Activated naive CD8-positive, alpha-beta T cell treated with anti-CD3 and anti-CD28 coated beads, Interleukin-2, amount 50 U/mL, for 16 hours (primary cell): ENCODE measurements around the gene KLC3.
"Not testable (repeated sequence)": the region's sequence is repeated elsewhere in the genome, so short reads cannot be mapped to it uniquely, and the experiment has no call there.

Experiments
- DNase-seq: peaks from one replicate; pipeline ENCODE4 v3.0.0-alpha.2; 2020; ENCODE audit warnings: low read depth, low spot score

The KLC3 gene

DNA sequence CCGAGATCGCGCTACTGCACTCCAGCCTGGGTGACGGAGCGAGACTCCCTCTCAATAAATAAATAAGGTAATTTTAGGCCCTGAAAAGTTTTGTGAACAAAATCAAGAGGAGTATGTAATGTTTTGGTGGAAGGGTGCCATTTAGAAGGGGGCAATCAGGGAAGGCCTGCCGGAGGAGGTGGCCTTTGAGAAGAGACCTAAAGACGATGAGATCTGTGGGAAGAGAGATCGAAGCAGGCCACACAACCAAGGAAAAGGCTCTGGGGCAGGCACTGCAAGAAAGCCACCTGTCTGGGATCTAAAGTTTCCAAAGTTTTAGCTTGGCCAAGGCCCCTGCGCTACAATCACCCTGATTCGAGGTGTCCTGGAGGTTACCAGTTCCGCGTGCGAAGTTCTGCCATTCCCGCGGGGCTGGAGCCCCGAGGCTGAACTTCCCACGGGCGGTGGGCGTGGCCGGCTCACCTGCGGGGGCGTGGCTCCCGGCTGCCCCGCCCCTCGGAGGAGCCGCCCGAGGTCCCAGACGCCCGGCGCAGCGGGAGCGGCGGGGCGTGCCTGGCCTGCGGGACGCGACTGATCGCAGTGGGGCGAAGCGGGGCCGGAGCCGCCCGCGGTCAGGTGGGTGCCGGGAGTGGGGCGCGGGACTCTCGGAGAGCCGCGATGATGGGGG, at the start of gene KLC3:
Gene KLC3 (plus strand): TSS at position 519 of the 667 bp plus-strand sequence. CDS start 4,792 bp downstream, outside the sequence.
- DNase-seq, result no peak

DNA sequence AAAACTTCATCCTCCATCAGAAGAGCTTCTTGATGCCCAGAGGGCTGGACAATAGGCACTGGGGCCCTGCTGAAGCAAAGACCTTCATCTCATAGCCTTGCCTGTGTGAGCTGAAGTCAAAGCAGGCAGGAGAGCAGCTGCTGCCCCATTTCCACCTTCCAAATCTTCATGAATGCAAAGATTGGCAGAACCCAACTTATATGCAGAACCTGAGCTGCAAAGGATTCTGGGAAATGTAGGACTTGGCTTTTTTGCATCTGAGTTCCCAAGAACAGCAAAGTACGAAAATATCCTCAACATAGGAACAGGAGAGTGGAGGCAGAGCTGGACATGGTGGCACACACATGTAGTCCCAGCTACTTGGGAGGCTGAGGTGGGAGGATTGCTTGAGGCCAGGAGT, 48.7 kb upstream of the KLC3 start:
- no peak for DNase-seq

GRCh38 chr19:45293682-45294081, 46.9 kb upstream of the KLC3 start:
- no peak for DNase-seq

- DNase-seq, result no peak
Measured at GRCh38 chr19:45294291-45295029, 46.1 kb upstream of the KLC3 start.

GRCh38 chr19:45295873-45296272, 44.7 kb upstream of the KLC3 start:
- no peak for DNase-seq

- DNase-seq, result no peak
Measured at GRCh38 chr19:45296355-45296754, 44.2 kb upstream of the KLC3 start.

DNA sequence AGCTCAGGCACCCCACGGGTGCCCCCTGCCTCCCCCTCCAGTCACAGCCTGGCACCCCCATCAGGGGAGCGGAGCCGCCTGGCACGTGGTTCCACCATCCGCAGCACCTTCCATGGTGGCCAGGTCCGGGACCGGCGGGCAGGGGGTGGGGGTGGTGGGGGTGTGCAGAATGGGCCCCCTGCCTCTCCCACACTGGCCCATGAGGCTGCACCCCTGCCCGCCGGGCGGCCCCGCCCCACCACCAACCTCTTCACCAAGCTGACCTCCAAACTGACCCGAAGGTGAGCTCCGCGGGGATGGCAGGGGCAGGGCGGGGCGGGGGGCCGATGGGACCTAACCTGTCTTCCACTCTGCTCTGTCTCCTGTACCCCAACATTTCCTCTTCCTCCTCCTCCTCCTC, 42.9 kb upstream of the KLC3 start:
- no peak for DNase-seq

DNA sequence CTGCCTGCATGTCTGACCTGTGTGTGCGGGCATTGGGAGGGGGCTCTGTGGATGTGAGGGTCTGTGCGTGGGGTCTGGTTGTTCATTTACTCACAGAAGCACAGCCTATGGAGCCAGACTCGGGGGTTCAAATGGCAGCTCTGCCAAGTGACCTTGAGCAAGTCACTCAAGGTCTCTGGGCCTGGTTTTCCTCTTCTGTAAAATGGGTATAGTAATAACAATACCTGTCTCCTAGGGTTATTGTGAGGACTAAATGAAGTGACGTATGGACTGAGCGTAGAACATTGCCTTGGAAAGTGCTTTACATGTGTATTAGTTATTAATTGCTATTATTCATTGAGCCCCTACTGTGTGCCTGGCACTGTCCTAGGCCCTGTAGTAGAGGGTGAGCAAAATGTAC, 42.3 kb upstream of the KLC3 start:
- no peak for DNase-seq

DNA sequence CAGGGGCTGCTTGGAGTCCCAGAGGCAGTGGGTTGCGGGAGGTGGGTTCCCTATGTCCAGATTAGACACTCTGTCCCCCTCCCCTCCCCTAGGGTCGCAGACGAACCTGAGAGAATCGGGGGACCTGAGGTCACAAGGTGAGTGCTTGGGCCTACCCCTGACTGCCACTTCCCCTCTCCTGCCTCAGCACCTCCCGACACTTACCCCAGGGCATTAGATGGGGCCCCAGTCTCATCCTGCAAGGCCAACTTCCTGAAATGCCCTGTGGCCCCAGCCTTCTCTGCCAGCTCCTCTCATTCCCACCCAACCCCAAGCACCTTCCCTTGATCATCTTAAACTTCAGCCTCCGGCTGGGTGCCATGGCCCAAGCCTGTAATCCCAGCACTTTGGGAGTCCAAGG, 40.8 kb upstream of the KLC3 start:
- no peak for DNase-seq

- DNase-seq, result no peak
Measured at GRCh38 chr19:45302416-45302815, 38.1 kb upstream of the KLC3 start.

DNA sequence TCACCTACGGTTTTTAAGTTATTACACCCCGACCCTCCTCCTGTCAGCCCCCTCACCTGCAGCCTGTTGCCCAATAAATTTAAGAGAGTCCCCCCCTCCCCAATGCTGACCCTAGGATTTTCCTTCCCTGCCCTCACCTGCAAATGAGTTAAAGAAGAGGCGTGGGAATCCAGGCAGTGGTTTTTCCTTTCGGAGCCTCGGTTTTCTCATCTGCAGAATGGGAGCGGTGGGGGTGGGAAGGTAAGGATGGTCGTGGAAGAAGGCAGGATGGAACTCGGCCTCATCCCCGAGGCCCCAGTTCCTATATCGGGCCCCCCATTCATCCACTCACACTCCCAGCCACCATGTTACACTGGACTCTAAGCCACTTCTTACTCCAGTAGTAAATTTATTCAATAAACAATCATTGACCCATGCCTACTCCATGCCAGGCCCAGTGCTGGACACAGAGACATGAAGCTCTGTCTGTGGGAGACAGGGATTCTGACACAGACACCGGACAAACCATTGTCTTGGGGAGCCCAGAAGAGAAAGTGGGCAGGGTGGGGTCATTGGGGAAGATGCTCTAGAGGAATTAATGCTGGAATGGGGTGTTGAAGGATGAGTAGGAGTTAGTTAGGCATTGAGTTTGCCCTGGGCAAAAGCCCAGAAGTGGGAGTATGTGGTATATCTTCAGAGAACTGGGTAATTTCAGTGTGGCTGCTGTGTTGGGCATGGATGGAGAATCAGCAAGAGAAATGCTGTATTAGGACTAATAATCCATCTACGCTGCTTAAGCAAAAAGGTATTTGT, 37.1 kb upstream of the KLC3 start:
- DNase-seq, result no peak

DNA sequence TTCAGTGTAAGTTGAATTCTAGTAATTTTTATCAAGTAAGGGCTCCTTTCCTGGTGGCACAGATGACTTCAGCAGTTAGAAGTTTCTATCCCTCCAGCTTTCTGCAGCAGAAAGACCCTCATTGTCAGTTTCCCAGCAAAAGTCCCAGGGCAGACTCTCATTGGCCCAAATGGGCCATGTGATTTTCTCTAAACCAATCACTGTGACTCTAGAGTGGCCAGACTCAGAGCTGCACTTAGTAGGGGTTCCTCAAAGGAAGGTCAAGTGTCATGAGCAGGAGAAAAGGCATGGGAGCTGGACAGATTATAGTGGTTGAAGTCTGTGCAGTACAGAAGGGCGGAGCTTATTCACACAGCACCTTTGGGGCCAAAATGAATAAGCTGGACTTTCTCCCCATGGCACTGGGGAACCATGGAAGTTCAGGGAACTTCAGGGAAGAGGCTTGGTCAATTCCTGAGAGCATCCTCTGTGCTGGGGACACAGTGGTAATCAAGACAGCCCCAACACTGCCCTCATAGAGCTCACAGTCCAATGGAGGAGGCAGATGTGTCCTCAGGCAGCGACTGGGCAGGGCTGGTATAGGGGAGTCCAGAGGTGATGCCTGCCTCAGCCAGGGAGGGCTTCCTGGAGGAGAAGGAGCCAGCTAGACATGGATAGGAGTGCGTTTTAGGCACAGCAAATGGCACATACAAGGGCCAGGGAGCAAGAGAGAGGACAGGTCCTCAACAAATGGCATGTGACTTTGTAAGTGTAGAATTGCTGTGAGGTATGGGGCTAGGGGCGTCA, 36.2 kb upstream of the KLC3 start:
- no peak for DNase-seq

GRCh38 chr19:45305007-45305406, 35.5 kb upstream of the KLC3 start:
- DNase-seq, result no peak

DNA sequence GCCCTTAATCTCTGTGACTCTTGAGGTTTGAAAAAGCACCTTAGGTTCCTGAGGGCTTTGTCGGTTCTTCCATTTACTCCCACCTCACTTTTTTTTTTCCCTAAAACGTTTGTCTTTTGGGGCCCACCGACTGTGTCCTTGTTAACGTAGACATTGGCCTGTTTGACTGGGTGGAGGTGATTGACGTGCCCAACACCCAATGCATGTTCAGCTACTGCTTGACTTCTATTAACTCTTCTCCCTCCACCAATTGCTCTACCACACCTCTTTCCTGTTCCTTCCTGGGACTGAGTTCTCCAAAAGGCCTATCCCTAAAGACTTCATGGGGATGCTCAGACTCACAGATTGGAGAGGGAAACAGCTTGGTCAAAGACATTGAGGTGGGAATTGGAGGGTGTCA, 35.1 kb upstream of the KLC3 start:
- no peak for DNase-seq

GRCh38 chr19:45306040-45306439, 34.5 kb upstream of the KLC3 start:
- no peak for DNase-seq

- no peak for DNase-seq
Measured at GRCh38 chr19:45306518-45307027, 34.0 kb upstream of the KLC3 start.

GRCh38 chr19:45307361-45307760, 33.2 kb upstream of the KLC3 start:
- DNase-seq, result no peak

DNA sequence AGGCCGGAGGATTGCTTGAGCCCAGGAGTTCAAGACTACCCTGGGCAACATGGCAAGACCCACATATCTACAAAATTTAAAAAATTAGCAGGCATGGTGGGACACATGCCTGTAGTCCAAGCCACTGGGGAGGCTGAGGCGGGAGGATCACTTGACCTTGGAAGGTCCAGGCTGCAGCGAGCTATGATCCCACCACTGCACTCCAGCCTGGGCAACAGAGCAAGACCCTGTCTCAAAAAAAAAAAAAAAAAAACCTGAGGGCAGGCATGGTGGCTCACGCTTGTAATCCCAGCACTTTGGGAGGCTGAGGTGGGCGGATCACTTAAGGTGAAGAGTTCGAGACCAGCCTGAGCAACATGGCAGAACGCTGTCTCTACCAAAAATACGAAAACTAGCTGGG, 31.2 kb upstream of the KLC3 start:
- not testable (repeated sequence) for DNase-seq

GRCh38 chr19:45311621-45312020, 28.9 kb upstream of the KLC3 start:
- no peak for DNase-seq

GRCh38 chr19:45312285-45312684, 28.3 kb upstream of the KLC3 start:
- not testable (repeated sequence) for DNase-seq

GRCh38 chr19:45314708-45315245, 25.8 kb upstream of the KLC3 start:
- no peak for DNase-seq
